Mucosa of stomach (tissue), 1 donor: Measurements from ENCODE around the gene PLCG2.

Experiments used
- H3K27me3 ChIP-seq: one replicate; pipeline ENCODE4 v1.7.0; 2013; ENCODE audit warnings: mild to moderate bottlenecking, low read length; ENCODE audit not compliant: control insufficient read depth, insufficient read depth
- H3K36me3 ChIP-seq: one replicate; pipeline ENCODE4 v1.7.0; 2013; ENCODE audit warnings: low read length; ENCODE audit not compliant: control insufficient read depth, insufficient read depth
- H3K4me1 ChIP-seq: one replicate; pipeline ENCODE4 v1.7.0; 2013; ENCODE audit warnings: mild to moderate bottlenecking, low read length; ENCODE audit not compliant: control insufficient read depth, insufficient read depth
- H3K4me3 ChIP-seq: one replicate; pipeline ENCODE4 v1.7.0; 2013; ENCODE audit warnings: low read length
- H3K9ac ChIP-seq: one replicate; pipeline ENCODE4 v1.7.0; 2013; ENCODE audit warnings: mild to moderate bottlenecking, low read length, moderate library complexity
- H3K9me3 ChIP-seq: one replicate; pipeline ENCODE4 v1.7.0; 2013; ENCODE audit warnings: mild to moderate bottlenecking, low read length, moderate library complexity; ENCODE audit not compliant: control insufficient read depth
- donor health status: Pancreatic carcinoma.

The PLCG2 gene

GRCh38 chr16:81778861-81779535, at the start of gene PLCG2:
Gene PLCG2 (plus strand): TSS chr16:81779291. CDS start chr16:81785990, 6,699 bp downstream.
- Histone ChIP-seq H3K4me1 (peaks cover 15% of the 10 kb centered on the region), H3K9ac (peak within 1 kb of the TSS; percentile 28), H3K27me3 (peaks cover 20% of the 10 kb centered on the region), H3K36me3 (no peaks in the 10 kb centered on the region), H3K9me3 (no peaks in the 10 kb centered on the region), H3K4me3 (no peak within 1 kb of the TSS)

GRCh38 chr16:81729451-81729850, 49.6 kb upstream of the PLCG2 start:
- Histone ChIP-seq H3K9me3 (no peaks in the 10 kb centered on the region), H3K4me1 (peaks cover 12% of the 10 kb centered on the region), H3K4me3 (no peak overlapping the region), H3K27me3 (no peaks in the 10 kb centered on the region), H3K36me3 (no peaks in the 10 kb centered on the region), H3K9ac (no peak overlapping the region)

- Histone ChIP-seq H3K9me3 (no peaks in the 10 kb centered on the region), H3K27me3 (no peaks in the 10 kb centered on the region), H3K4me1 (peaks cover 12% of the 10 kb centered on the region), H3K36me3 (no peaks in the 10 kb centered on the region), H3K9ac (peak overlapping the region; percentile 45), H3K4me3 (peak overlapping the region; percentile 28)
Measured at GRCh38 chr16:81730090-81731051, 48.7 kb upstream of the PLCG2 start.

GRCh38 chr16:81731649-81732048, 47.4 kb upstream of the PLCG2 start:
- Histone ChIP-seq H3K4me3 (no peak overlapping the region), H3K36me3 (no peaks in the 10 kb centered on the region), H3K9me3 (no peaks in the 10 kb centered on the region), H3K9ac (no peak overlapping the region), H3K27me3 (no peaks in the 10 kb centered on the region), H3K4me1 (peaks cover 12% of the 10 kb centered on the region)

- Histone ChIP-seq H3K36me3 (no peaks in the 10 kb centered on the region), H3K9me3 (no peaks in the 10 kb centered on the region), H3K4me3 (no peak overlapping the region), H3K9ac (no peak overlapping the region), H3K4me1 (peaks cover 15% of the 10 kb centered on the region), H3K27me3 (no peaks in the 10 kb centered on the region)
Measured at GRCh38 chr16:81732699-81733098, 46.4 kb upstream of the PLCG2 start.

GRCh38 chr16:81733295-81733694, 45.8 kb upstream of the PLCG2 start:
- no peak overlapping the region for H3K4me3 ChIP-seq
- H3K4me1 ChIP-seq, result peaks cover 20% of the 10 kb centered on the region
- no peaks in the 10 kb centered on the region for H3K9me3 ChIP-seq
- H3K27me3 ChIP-seq, result no peaks in the 10 kb centered on the region
- no peaks in the 10 kb centered on the region for H3K36me3 ChIP-seq
- H3K9ac ChIP-seq, result no peak overlapping the region

- Histone ChIP-seq H3K27me3 (no peaks in the 10 kb centered on the region), H3K4me3 (no peak overlapping the region), H3K9ac (no peak overlapping the region), H3K36me3 (no peaks in the 10 kb centered on the region), H3K4me1 (peaks cover 22% of the 10 kb centered on the region), H3K9me3 (no peaks in the 10 kb centered on the region)
Measured at GRCh38 chr16:81734632-81735434, 44.3 kb upstream of the PLCG2 start.

- Histone ChIP-seq H3K27me3 (no peaks in the 10 kb centered on the region), H3K9ac (peak overlapping the region; percentile 61), H3K4me1 (peaks cover 10% of the 10 kb centered on the region), H3K36me3 (no peaks in the 10 kb centered on the region), H3K9me3 (no peaks in the 10 kb centered on the region), H3K4me3 (peak overlapping the region; percentile 32)
Measured at GRCh38 chr16:81737885-81738536, 41.1 kb upstream of the PLCG2 start.

GRCh38 chr16:81738783-81739496, 40.2 kb upstream of the PLCG2 start:
- Histone ChIP-seq H3K27me3 (no peaks in the 10 kb centered on the region), H3K36me3 (no peaks in the 10 kb centered on the region), H3K4me3 (no peak overlapping the region), H3K9ac (no peak overlapping the region), H3K9me3 (no peaks in the 10 kb centered on the region), H3K4me1 (peaks cover 10% of the 10 kb centered on the region)

- Histone ChIP-seq H3K27me3 (no peaks in the 10 kb centered on the region), H3K4me3 (no peak overlapping the region), H3K9ac (no peak overlapping the region), H3K36me3 (no peaks in the 10 kb centered on the region), H3K4me1 (peaks cover 10% of the 10 kb centered on the region), H3K9me3 (no peaks in the 10 kb centered on the region)
Measured at GRCh38 chr16:81739503-81739902, 39.6 kb upstream of the PLCG2 start.

- H3K9ac ChIP-seq, result no peak overlapping the region
- no peaks in the 10 kb centered on the region for H3K36me3 ChIP-seq
- H3K9me3 ChIP-seq, result no peaks in the 10 kb centered on the region
- H3K27me3 ChIP-seq, result no peaks in the 10 kb centered on the region
- H3K4me1 ChIP-seq, result peaks cover 10% of the 10 kb centered on the region
- no peak overlapping the region for H3K4me3 ChIP-seq
Measured at GRCh38 chr16:81740169-81740568, 38.9 kb upstream of the PLCG2 start.
